Inferior parietal cortex (tissue), 1 donor: Measurements from ENCODE around the gene VENTX.
A peak's percentile ranks its signal among the peaks of the same experiment; 100 is the strongest.

Experiments
- DNase-seq: peaks from one replicate; pipeline ENCODE4 v3.0.0-alpha.2; 2016; ENCODE audit errors: extremely low spot score

VENTX gene

GRCh38 chr10:133237588-133238465, at the start of gene VENTX:
Gene VENTX (plus strand): TSS chr10:133237855. CDS start chr10:133237915, 60 bp downstream.
- DNase-seq: no peak

GRCh38 chr10:133187906-133188681, 49.6 kb upstream of the VENTX start:
- no peak for DNase-seq

GRCh38 chr10:133189256-133189655, 48.4 kb upstream of the VENTX start:
- no peak for DNase-seq

- no peak for DNase-seq
Measured at GRCh38 chr10:133189726-133190125, 47.9 kb upstream of the VENTX start.

GRCh38 chr10:133190225-133190624, 47.4 kb upstream of the VENTX start:
- DNase-seq: no peak

- DNase-seq: no peak
Measured at GRCh38 chr10:133191651-133192050, 46.0 kb upstream of the VENTX start.

GRCh38 chr10:133194151-133194550, 43.5 kb upstream of the VENTX start:
- DNase-seq: peak; percentile 29

GRCh38 chr10:133195096-133195495, 42.6 kb upstream of the VENTX start:
- DNase-seq: no peak

GRCh38 chr10:133195611-133196010, 42.0 kb upstream of the VENTX start:
- no peak for DNase-seq

GRCh38 chr10:133196221-133196915, 41.3 kb upstream of the VENTX start:
- no peak for DNase-seq

GRCh38 chr10:133196936-133197758, 40.5 kb upstream of the VENTX start:
- DNase-seq: no peak

GRCh38 chr10:133197786-133198185, 39.9 kb upstream of the VENTX start:
- no peak for DNase-seq

- DNase-seq: no peak
Measured at GRCh38 chr10:133198206-133198605, 39.4 kb upstream of the VENTX start.

- DNase-seq: no peak
Measured at GRCh38 chr10:133198621-133199487, 38.8 kb upstream of the VENTX start.

- DNase-seq: no peak
Measured at GRCh38 chr10:133199488-133199885, 38.2 kb upstream of the VENTX start.

- no peak for DNase-seq
Measured at GRCh38 chr10:133199992-133200611, 37.6 kb upstream of the VENTX start.

- no peak for DNase-seq
Measured at GRCh38 chr10:133200621-133201031, 37.0 kb upstream of the VENTX start.

GRCh38 chr10:133201151-133201947, 36.3 kb upstream of the VENTX start:
- no peak for DNase-seq
